WTC11 (cell line): ENCODE results near the gene CBFA2T3. TPM values are rescaled to one million over a fixed set of nuclear protein-coding genes. Genes with fewer than 3 reads are reported as not detected.
"Not testable (repeated sequence)": the region's sequence is repeated elsewhere in the genome, so short reads cannot be mapped to it uniquely, and the experiment has no call there.

ENCODE experiments used
- ATAC-seq: fragments of 200-7000 bp; cut with Tn5 transposase; 2 replicates; pipeline ENCODE4 v1.10.0; 2021; ENCODE audit warnings: mild to moderate bottlenecking, moderate library complexity
- CTCF ChIA-PET: fragments of 300-600 bp; sonication (Branson Sonifier 250); formaldehyde crosslinking; loops from one replicate; lab custom pipeline; 2021; ENCODE audit warnings: antibody characterized with exemption; lab: Charles Lee
- POLR2A ChIA-PET: fragments of 350-600 bp; sonication (Branson Sonifier 250); formaldehyde crosslinking; loops from one replicate; lab custom pipeline; 2021; ENCODE audit warnings: antibody characterized with exemption; lab: Charles Lee
- DNase-seq: peaks from one replicate; pipeline ENCODE4 v3.0.0; 2021; ENCODE audit warnings: low spot score
- H3K27ac Mint-ChIP-seq: 2 replicates; pipeline ENCODE4 v1.8.0; 2021; ENCODE audit warnings: mixed read lengths
- H3K27me3 Mint-ChIP-seq: 2 replicates; pipeline ENCODE4 v1.8.0; 2021; ENCODE audit warnings: low read depth, mild to moderate bottlenecking, moderate library complexity, mixed read lengths
- H3K36me3 Mint-ChIP-seq: 2 replicates; pipeline ENCODE4 v1.8.0; 2021; ENCODE audit warnings: mixed read lengths
- H3K4me1 Mint-ChIP-seq: 2 replicates; pipeline ENCODE4 v1.8.0; 2022; ENCODE audit warnings: mixed read lengths
- H3K4me3 Mint-ChIP-seq: 2 replicates; pipeline ENCODE4 v1.8.0; 2021; ENCODE audit warnings: mild to moderate bottlenecking, moderate library complexity, mixed read lengths
- H3K9me3 Mint-ChIP-seq: 2 replicates; pipeline ENCODE4 v1.8.0; 2021; ENCODE audit warnings: mixed read lengths
- ELF4 ChIP-seq: sonication (generic); formaldehyde crosslinking; IDR thresholded peaks from 2 replicates; pipeline ENCODE4 v1.8.1; 2022; ENCODE audit warnings: low read depth, mild to moderate bottlenecking, moderate library complexity, missing genetic modification reagents
- ETV6 ChIP-seq: sonication (generic); formaldehyde crosslinking; IDR thresholded peaks from 2 replicates; pipeline ENCODE4 v1.8.1; 2022; ENCODE audit warnings: mild to moderate bottlenecking, missing genetic modification reagents
- HMGA2 ChIP-seq: fragments of 250-450 bp; sonication (Bioruptor Pico); IDR thresholded peaks from 2 replicates; pipeline ENCODE4 v1.4.0; 2021; ENCODE audit warnings: mild to moderate bottlenecking, moderate library complexity
- IRF2 ChIP-seq: sonication (generic); formaldehyde crosslinking; IDR thresholded peaks from 2 replicates; pipeline ENCODE4 v1.8.0; 2022; ENCODE audit warnings: low read depth, missing genetic modification reagents, borderline replicate concordance
- JUN ChIP-seq: sonication (generic); formaldehyde crosslinking; IDR thresholded peaks from 2 replicates; pipeline ENCODE4 v1.8.0; 2023; ENCODE audit warnings: mild to moderate bottlenecking, missing genetic modification reagents
- NFE2L1 ChIP-seq: sonication (generic); formaldehyde crosslinking; IDR thresholded peaks from 2 replicates; pipeline ENCODE4 v1.8.1; 2023; ENCODE audit warnings: missing genetic modification reagents
- NR2C2 ChIP-seq: sonication (generic); formaldehyde crosslinking; IDR thresholded peaks from 2 replicates; pipeline ENCODE4 v1.8.0; 2022; ENCODE audit warnings: mild to moderate bottlenecking, missing genetic modification reagents
- NR3C1 ChIP-seq: sonication (generic); formaldehyde crosslinking; conservative IDR thresholded peaks from 2 replicates; pipeline ENCODE4 v1.8.1; 2023; ENCODE audit warnings: low read depth, mild to moderate bottlenecking, missing genetic modification reagents
- PRRX2 ChIP-seq: fragments of 250-450 bp; sonication (Bioruptor Pico); IDR thresholded peaks from 2 replicates; pipeline ENCODE4 v1.8.0; 2021; ENCODE audit warnings: mild to moderate bottlenecking
- RORB ChIP-seq: fragments of 250-450 bp; sonication (Bioruptor Pico); IDR thresholded peaks from 2 replicates; pipeline ENCODE4 v1.9.0; 2021; ENCODE audit warnings: mild to moderate bottlenecking
- SMAD4 ChIP-seq: sonication (generic); formaldehyde crosslinking; IDR thresholded peaks from 2 replicates; pipeline ENCODE4 v1.8.0; 2022; ENCODE audit warnings: mild to moderate bottlenecking, missing genetic modification reagents
- SOX15 ChIP-seq: fragments of 250-450 bp; sonication (Bioruptor Pico); IDR thresholded peaks from 2 replicates; pipeline ENCODE4 v1.9.0; 2021; ENCODE audit warnings: mild to moderate bottlenecking
- TEAD1 ChIP-seq: sonication (generic); formaldehyde crosslinking; IDR thresholded peaks from 2 replicates; pipeline ENCODE4 v1.8.0; 2022; ENCODE audit warnings: mild to moderate bottlenecking, missing genetic modification reagents
- TEAD4 ChIP-seq: sonication (generic); formaldehyde crosslinking; IDR thresholded peaks from 2 replicates; pipeline ENCODE4 v1.8.0; 2022; ENCODE audit warnings: mild to moderate bottlenecking, missing genetic modification reagents
- ZBTB21 ChIP-seq: sonication (generic); formaldehyde crosslinking; IDR thresholded peaks from 2 replicates; pipeline ENCODE4 v1.8.1; 2023; ENCODE audit warnings: mild to moderate bottlenecking, missing genetic modification reagents, borderline replicate concordance
- ZNF138 ChIP-seq: sonication (generic); formaldehyde crosslinking; conservative IDR thresholded peaks from 2 replicates; pipeline ENCODE4 v1.8.1; 2022; ENCODE audit warnings: mild to moderate bottlenecking, moderate library complexity, missing genetic modification reagents
- ZNF263 ChIP-seq: sonication (generic); formaldehyde crosslinking; IDR thresholded peaks from 2 replicates; pipeline ENCODE4 v1.8.1; 2022; ENCODE audit warnings: low read depth, mild to moderate bottlenecking, moderate library complexity, missing genetic modification reagents
- ZNF317 ChIP-seq: sonication (generic); formaldehyde crosslinking; IDR thresholded peaks from 2 replicates; pipeline ENCODE4 v1.8.1; 2023; ENCODE audit warnings: low read depth, mild to moderate bottlenecking, moderate library complexity, missing genetic modification reagents, borderline replicate concordance
- ZNF416 ChIP-seq: fragments of 250-450 bp; sonication (Bioruptor Pico); IDR thresholded peaks from 2 replicates; pipeline ENCODE4 v1.9.0; 2021; ENCODE audit warnings: mild to moderate bottlenecking, inconsistent platforms
- total RNA-seq: library from RNA; stranded (reverse); gene quantifications from 3 replicates; pipeline ENCODE4 v1.2.3, GENCODE V29; 2021
- TF ChIP-seq, protein P1 (sequence below): sonication (generic); formaldehyde crosslinking; IDR thresholded peaks from 2 replicates; pipeline ENCODE4 v1.8.1; 2022; ENCODE audit warnings: mild to moderate bottlenecking, missing genetic modification reagents, moderate library complexity, borderline replicate concordance
- TF ChIP-seq, protein P2 (sequence below): fragments of 250-450 bp; sonication (Bioruptor Pico); IDR thresholded peaks from 2 replicates; pipeline ENCODE4 v1.9.0; 2021; ENCODE audit warnings: moderate library complexity, mild to moderate bottlenecking, inconsistent platforms, borderline replicate concordance
- TF ChIP-seq, protein P3 (sequence below): sonication (generic); formaldehyde crosslinking; IDR thresholded peaks from 2 replicates; pipeline ENCODE4 v1.8.1; 2023; ENCODE audit warnings: mild to moderate bottlenecking, moderate library complexity, missing genetic modification reagents
- TF ChIP-seq, protein P4 (sequence below): fragments of 250-450 bp; sonication (Bioruptor Pico); IDR thresholded peaks from 2 replicates; pipeline ENCODE4 v1.9.0; 2021; ENCODE audit warnings: mild to moderate bottlenecking
- TF ChIP-seq, protein P5 (sequence below): sonication (generic); formaldehyde crosslinking; IDR thresholded peaks from 2 replicates; pipeline ENCODE4 v1.8.0; 2022; ENCODE audit warnings: mild to moderate bottlenecking, missing genetic modification reagents

The CBFA2T3 gene
- total RNA-seq, 1 experiment from 2014 or later = 2.6 TPM

DNA sequence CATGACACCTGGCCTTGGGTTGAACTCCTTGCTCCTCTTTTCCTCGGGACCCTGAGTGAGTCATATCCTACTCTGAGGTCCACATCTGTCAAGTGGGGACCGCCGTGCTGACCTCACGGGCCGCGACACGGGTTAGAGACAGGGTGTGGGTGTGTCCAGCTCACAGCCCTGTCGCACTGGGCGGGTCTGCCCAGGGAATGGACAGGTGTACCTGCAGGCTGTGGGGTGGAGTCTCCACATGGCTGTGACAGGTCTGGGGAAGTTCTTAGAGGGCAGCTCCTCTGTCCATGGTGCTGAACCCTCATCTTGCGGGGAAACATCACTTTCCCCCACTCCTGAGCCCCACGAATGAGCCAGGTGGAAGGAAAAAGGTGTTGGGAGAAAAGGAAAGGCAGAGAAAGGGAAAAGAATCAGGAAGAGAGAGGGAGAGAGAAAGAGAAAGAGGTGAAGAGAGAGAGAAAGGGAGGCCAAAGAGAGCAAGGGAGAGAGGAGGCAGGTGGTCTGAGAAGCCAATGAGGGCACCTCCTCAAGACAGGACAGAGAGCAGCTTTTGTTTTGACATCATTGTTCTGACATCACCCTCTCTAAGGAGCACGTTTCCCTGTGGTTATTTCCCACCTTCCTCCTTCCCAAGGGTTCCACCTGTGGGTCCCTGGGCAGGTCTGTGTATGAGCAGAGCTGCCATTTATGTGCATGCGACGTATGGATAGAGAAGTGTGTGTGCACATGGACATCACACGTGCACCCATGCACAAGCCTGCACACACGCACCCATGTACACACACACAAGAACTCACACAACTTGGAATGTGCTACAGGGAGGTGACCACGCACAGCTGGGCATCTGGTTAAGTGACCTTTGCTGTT is 32.6 kb upstream of the CBFA2T3 start (continued):
- TF ChIP-seq ZNF317 (CRISPR knock-in tag) (no peak), NFE2L1 (CRISPR knock-in tag) (0 out of 2 replicates have a peak, but pooled peaks have one; percentile 22), ETV6 (CRISPR knock-in tag) (0 out of 2 replicates have a peak, but pooled peaks have one; percentile 44), ZNF138 (CRISPR knock-in tag) (no peak), NR2C2 (no peak), SMAD4 (CRISPR knock-in tag) (no peak), ELF4 (CRISPR knock-in tag) (no peak), NR3C1 (CRISPR knock-in tag) (no peak), SOX15 (no peak), JUN (CRISPR knock-in tag) (0 out of 2 replicates have a peak, but pooled peaks have one; percentile 14), ZNF416 (CRISPR knock-in tag) (no peak)
- TF ChIP-seq, protein P1, sequence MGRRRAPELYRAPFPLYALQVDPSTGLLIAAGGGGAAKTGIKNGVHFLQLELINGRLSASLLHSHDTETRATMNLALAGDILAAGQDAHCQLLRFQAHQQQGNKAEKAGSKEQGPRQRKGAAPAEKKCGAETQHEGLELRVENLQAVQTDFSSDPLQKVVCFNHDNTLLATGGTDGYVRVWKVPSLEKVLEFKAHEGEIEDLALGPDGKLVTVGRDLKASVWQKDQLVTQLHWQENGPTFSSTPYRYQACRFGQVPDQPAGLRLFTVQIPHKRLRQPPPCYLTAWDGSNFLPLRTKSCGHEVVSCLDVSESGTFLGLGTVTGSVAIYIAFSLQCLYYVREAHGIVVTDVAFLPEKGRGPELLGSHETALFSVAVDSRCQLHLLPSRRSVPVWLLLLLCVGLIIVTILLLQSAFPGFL (CRISPR knock-in tag) = no peak

DNA sequence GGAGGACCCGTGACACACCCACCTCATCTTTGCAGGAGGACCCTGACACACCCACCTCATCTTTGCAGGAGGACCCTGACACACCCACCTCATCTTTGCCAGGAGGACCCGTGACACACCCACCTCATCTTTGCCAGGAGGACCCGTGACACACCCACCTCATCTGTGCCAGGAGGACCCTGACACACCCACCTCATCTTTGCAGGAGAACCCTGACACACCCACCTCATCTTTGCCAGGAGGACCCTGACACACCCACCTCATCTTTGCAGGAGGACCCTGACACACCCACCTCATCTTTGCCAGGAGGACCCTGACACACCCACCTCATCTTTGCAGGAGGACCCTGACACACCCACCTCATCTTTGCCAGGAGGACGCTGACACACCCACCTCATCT is 31.8 kb upstream of the CBFA2T3 start:
- CTCF ChIA-PET, ATAC-seq, DNase-seq, H3K27me3 Mint-ChIP-seq, H3K36me3 Mint-ChIP-seq, H3K4me1 Mint-ChIP-seq, POLR2A ChIA-PET, H3K4me3 Mint-ChIP-seq, H3K9me3 Mint-ChIP-seq, H3K27ac Mint-ChIP-seq: not testable (repeated sequence)

DNA sequence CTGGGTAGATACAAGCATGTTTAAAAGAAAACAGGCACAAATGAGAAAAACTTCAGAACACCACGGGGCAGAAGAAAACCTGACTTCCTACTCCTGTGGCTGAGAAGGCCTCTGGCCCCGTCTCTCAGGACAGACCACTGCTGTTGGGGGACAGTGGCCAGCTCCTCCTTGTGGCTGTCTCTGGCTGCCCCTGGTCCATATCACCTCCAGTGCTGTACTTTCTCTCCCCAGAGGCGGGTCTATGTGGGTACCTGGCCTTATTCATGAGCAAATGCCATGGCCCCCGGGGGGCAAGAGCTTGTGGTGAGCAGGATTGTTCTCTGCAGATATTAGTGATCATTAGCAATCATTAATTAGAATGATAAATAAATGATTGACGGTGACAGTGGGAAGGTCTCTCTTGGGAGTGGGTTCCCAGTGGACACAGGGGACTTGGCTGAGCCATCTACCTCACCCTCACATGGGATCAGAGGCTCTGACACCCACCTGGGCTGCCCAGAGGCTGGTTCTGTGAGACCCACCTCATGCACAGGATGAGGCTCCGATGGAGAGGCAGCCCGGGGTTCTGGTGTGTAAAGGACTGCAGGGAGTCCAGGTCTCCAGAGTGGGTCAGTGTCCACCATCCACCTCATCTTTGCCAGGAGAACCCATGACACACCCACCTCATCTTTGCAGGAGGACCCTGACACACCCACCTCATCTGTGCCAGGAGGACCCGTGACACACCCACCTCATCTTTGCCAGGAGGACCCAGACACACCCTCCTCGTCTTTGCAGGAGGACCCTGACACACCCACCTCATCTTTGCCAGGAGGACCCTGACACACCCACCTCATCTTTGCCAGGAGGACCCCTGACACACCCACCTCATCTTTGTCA is 30.6 kb upstream of the CBFA2T3 start:
- POLR2A ChIA-PET = no interaction called here
- TF ChIP-seq ZNF263 = no peak
- no peak for TF ChIP-seq IRF2 (CRISPR knock-in tag)
- TF ChIP-seq, protein P2, sequence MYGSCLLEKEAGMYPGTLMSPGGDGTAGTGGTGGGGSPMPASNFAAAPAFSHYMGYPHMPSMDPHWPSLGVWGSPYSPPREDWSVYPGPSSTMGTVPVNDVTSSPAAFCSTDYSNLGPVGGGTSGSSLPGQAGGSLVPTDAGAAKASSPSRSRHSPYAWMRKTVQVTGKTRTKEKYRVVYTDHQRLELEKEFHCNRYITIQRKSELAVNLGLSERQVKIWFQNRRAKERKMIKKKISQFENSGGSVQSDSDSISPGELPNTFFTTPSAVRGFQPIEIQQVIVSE (CRISPR knock-in tag) = no peak
- TF ChIP-seq, protein P3, sequence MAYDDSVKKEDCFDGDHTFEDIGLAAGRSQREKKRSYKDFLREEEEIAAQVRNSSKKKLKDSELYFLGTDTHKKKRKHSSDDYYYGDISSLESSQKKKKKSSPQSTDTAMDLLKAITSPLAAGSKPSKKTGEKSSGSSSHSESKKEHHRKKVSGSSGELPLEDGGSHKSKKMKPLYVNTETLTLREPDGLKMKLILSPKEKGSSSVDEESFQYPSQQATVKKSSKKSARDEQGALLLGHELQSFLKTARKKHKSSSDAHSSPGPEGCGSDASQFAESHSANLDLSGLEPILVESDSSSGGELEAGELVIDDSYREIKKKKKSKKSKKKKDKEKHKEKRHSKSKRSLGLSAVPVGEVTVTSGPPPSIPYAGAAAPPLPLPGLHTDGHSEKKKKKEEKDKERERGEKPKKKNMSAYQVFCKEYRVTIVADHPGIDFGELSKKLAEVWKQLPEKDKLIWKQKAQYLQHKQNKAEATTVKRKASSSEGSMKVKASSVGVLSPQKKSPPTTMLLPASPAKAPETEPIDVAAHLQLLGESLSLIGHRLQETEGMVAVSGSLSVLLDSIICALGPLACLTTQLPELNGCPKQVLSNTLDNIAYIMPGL = no peak
- TF ChIP-seq, protein P4, sequence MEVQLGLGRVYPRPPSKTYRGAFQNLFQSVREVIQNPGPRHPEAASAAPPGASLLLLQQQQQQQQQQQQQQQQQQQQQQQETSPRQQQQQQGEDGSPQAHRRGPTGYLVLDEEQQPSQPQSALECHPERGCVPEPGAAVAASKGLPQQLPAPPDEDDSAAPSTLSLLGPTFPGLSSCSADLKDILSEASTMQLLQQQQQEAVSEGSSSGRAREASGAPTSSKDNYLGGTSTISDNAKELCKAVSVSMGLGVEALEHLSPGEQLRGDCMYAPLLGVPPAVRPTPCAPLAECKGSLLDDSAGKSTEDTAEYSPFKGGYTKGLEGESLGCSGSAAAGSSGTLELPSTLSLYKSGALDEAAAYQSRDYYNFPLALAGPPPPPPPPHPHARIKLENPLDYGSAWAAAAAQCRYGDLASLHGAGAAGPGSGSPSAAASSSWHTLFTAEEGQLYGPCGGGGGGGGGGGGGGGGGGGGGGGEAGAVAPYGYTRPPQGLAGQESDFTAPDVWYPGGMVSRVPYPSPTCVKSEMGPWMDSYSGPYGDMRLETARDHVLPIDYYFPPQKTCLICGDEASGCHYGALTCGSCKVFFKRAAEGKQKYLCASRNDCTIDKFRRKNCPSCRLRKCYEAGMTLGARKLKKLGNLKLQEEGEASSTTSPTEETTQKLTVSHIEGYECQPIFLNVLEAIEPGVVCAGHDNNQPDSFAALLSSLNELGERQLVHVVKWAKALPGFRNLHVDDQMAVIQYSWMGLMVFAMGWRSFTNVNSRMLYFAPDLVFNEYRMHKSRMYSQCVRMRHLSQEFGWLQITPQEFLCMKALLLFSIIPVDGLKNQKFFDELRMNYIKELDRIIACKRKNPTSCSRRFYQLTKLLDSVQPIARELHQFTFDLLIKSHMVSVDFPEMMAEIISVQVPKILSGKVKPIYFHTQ (CRISPR knock-in tag) = no peak
- TF ChIP-seq, protein P5, sequence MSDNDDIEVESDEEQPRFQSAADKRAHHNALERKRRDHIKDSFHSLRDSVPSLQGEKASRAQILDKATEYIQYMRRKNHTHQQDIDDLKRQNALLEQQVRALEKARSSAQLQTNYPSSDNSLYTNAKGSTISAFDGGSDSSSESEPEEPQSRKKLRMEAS (CRISPR knock-in tag) = no peak
- TF ChIP-seq NFE2L1 (CRISPR knock-in tag) = no peak
- no peak for TF ChIP-seq HMGA2 (CRISPR knock-in tag)
- no peak for TF ChIP-seq TEAD4 (CRISPR knock-in tag)
- TF ChIP-seq, protein P1 (CRISPR knock-in tag) = no peak
- no peak for TF ChIP-seq TEAD1 (CRISPR knock-in tag)
- no peak for TF ChIP-seq ZBTB21 (CRISPR knock-in tag)
- TF ChIP-seq PRRX2 (CRISPR knock-in tag) = no peak
- TF ChIP-seq RORB (CRISPR knock-in tag) = no peak

More for the DNA sequence above, 30.6 kb upstream of the CBFA2T3 start:
- H3K4me3 Mint-ChIP-seq = no peak overlapping the region
- peaks cover 6% of the 10 kb centered on the region for H3K9me3 Mint-ChIP-seq
- DNase-seq (no peak), ATAC-seq (peak; percentile 60)
- no peak overlapping the region for H3K27ac Mint-ChIP-seq
- no peaks in the 10 kb centered on the region for H3K36me3 Mint-ChIP-seq
- H3K4me1 Mint-ChIP-seq = peaks cover 3% of the 10 kb centered on the region; the same call in 1 of the 2 replicates
- H3K27me3 Mint-ChIP-seq = peaks cover 8% of the 10 kb centered on the region
- CTCF ChIA-PET = no interaction called here
